HFFc6 (cell line): Measurements from ENCODE around the gene ASB13. TPM values are rescaled to one million over a fixed set of nuclear protein-coding genes. Genes with fewer than 3 reads are reported as not detected.

Experiments
- DNase-seq: peaks from one replicate; pipeline ENCODE4 v3.0.0-alpha.2; 2018
- H3K27ac Mint-ChIP-seq: 2 replicates; pipeline ENCODE4 v1.8.0; 2020; ENCODE audit warnings: mild to moderate bottlenecking, mixed read lengths
- H3K27me3 Mint-ChIP-seq: 2 replicates; pipeline ENCODE4 v1.8.0; 2021; ENCODE audit warnings: mild to moderate bottlenecking, moderate library complexity, mixed read lengths; ENCODE audit not compliant: insufficient read depth
- H3K36me3 Mint-ChIP-seq: 2 replicates; pipeline ENCODE4 v1.8.0; 2021; ENCODE audit warnings: low read depth, mixed read lengths
- H3K4me1 Mint-ChIP-seq: 2 replicates; pipeline ENCODE4 v1.8.0; 2020; ENCODE audit warnings: low read depth, mixed read lengths
- H3K4me3 Mint-ChIP-seq: 2 replicates; pipeline ENCODE4 v1.8.0; 2020; ENCODE audit warnings: mild to moderate bottlenecking, moderate library complexity, mixed read lengths
- H3K9me3 Mint-ChIP-seq: 2 replicates; pipeline ENCODE4 v1.8.0; 2020; ENCODE audit warnings: mild to moderate bottlenecking, mixed read lengths
- CTCF ChIP-seq: fragments of 200-600 bp; sonication (generic); IDR thresholded peaks from 2 replicates; pipeline ENCODE4 v1.5.0; 2021; ENCODE audit warnings: antibody characterized with exemption, mild to moderate bottlenecking
- total RNA-seq, 6 experiments: library from RNA; stranded (reverse); fragmentation: NEBNext Ultra II Directional; extraction: Animal tissue kit (Norgen Biotek cat#: 25700); gene quantifications; 2 replicates in 1 of 6; 3 replicates in 5 of 6; pipeline ENCODE4 v1.2.3, GENCODE V29; 2021

The ASB13 gene
- total RNA-seq, 6 experiments from 2014 or later = 7.8 to 10.1 (median 9.1) TPM

DNA sequence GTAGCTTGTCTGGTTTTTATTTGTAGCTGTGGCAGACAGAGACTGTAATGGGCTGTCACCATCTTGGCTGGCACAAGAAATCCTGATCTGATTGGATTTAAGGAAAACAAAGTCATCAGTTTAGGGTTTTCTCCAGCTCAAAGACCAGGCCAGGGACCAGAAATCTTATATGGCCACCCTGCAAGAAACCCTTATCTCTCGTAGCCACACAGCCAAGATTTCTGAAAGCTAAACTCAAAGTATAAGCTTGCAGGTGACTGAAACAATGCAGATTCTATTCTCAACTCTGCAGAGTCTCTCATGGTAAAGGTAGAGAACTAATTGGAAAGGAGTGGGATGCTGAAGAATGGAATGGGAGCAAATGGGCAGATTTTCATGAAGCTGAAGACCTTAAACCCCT is 3.2 kb upstream of the ASB13 start:
- H3K27ac Mint-ChIP-seq = no peak overlapping the region
- peaks cover 20% of the 10 kb centered on the region for H3K36me3 Mint-ChIP-seq
- H3K27me3 Mint-ChIP-seq = peaks cover 22% of the 10 kb centered on the region
- no peak for TF ChIP-seq CTCF
- no peak overlapping the region for H3K4me3 Mint-ChIP-seq
- H3K9me3 Mint-ChIP-seq = peaks cover 18% of the 10 kb centered on the region
- no peak for DNase-seq
- peaks cover 18% of the 10 kb centered on the region for H3K4me1 Mint-ChIP-seq

GRCh38 chr10:5668429-5668828 is 2.0 kb upstream of the ASB13 start:
- no peak for DNase-seq
- Mint-ChIP-seq H3K27me3 (peaks cover 21% of the 10 kb centered on the region), H3K9me3 (peaks cover 9% of the 10 kb centered on the region; the same call in 1 of the 2 replicates), H3K27ac (no peak overlapping the region), H3K4me1 (peaks cover 27% of the 10 kb centered on the region), H3K36me3 (peaks cover 11% of the 10 kb centered on the region; the same call in 1 of the 2 replicates), H3K4me3 (no peak overlapping the region)
- no peak for TF ChIP-seq CTCF

DNA sequence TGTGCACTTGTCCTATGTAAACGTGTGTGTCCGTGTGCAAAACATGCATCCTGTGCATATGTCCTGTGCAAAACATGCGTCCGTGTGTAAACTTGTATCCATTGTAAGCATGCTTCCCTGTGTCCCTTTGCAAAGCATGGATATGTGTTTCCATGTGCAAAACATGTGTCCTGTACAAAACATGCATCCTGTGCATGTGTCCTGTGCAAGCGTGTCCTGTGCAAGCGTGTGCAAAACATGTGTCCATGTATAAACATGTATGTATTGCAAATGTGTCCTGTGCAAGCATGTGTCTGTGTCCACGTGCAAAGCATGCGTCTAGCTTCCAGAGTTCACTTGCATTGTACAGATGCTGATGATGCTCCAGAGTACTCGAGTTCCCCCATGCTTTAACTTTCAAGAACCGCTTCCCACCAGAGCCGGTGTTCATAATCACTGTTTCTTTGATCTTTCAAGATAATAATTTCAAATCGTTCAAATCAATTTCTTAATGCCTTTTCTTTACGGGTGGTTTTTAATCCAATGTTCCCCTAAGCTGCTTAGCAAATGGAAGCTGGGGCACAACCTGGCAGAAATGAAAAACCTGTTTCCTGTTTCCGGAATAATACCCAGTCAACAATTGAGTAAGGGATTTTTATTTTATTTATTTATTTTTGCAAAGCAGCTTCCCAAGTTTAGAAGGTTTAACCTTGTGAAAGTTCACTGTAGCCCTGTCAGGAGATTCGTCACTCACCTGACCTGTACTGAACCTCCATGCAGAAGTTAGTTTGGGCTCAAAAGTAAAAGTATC is 641 bp upstream of the ASB13 start:
- Mint-ChIP-seq H3K36me3 (peaks cover under 1% of the 10 kb centered on the region; the same call in 1 of the 2 replicates), H3K9me3 (peaks cover 1% of the 10 kb centered on the region; the same call in 1 of the 2 replicates), H3K4me3 (peak overlapping the region; percentile 92), H3K4me1 (peaks cover 27% of the 10 kb centered on the region), H3K27ac (peak overlapping the region; percentile 65), H3K27me3 (peaks cover 15% of the 10 kb centered on the region)
- TF ChIP-seq CTCF = no peak
- DNase-seq = no peak

- peaks cover 30% of the 10 kb centered on the region for H3K4me1 Mint-ChIP-seq
- TF ChIP-seq CTCF = no peak
- H3K27me3 Mint-ChIP-seq = peaks cover 11% of the 10 kb centered on the region
- H3K9me3 Mint-ChIP-seq = no peaks in the 10 kb centered on the region
- DNase-seq = peak; percentile 35
- H3K27ac Mint-ChIP-seq = peak overlapping the region; percentile 44
- H3K36me3 Mint-ChIP-seq = no peaks in the 10 kb centered on the region
- peak overlapping the region; percentile 87 for H3K4me3 Mint-ChIP-seq
Measured at GRCh38 chr10:5665373-5666007, 905 bp downstream of the ASB13 start.

- H3K4me3 Mint-ChIP-seq = no peak overlapping the region
- H3K36me3 Mint-ChIP-seq = no peaks in the 10 kb centered on the region
- H3K27ac Mint-ChIP-seq = no peak overlapping the region
- no peak for DNase-seq
- TF ChIP-seq CTCF = no peak; the same call in 1 of the 2 replicates
- H3K4me1 Mint-ChIP-seq = peaks cover 44% of the 10 kb centered on the region
- peaks cover 6% of the 10 kb centered on the region for H3K27me3 Mint-ChIP-seq
- no peaks in the 10 kb centered on the region for H3K9me3 Mint-ChIP-seq
Measured at GRCh38 chr10:5663692-5664427, 2.5 kb downstream of the ASB13 start.
